Mammary epithelial cell (primary cell): ENCODE data around the gene L3MBTL4.

Experiments
- EZH2 ChIP-seq: IDR thresholded peaks from 2 replicates; pipeline ENCODE4 v1.6.1; 2012; ENCODE audit warnings: low read length, inconsistent platforms, borderline replicate concordance
- TF ChIP-seq, protein P1 (sequence below), 2 donors: IDR thresholded peaks in 1 of 2; conservative IDR thresholded peaks in 1 of 2; 2 replicates each; pipeline ENCODE4 v1.5.1; 2011 to 2012; ENCODE audit warnings: inconsistent platforms in 2 of 2, low read length in 2 of 2, mild to moderate bottlenecking in 2 of 2, control low read depth in 1 of 2, low read depth in 1 of 2; ENCODE audit not compliant: insufficient read depth in 1 of 2; ENCODE audit errors: extremely low read depth in 1 of 2

- TF ChIP-seq, protein P1, sequence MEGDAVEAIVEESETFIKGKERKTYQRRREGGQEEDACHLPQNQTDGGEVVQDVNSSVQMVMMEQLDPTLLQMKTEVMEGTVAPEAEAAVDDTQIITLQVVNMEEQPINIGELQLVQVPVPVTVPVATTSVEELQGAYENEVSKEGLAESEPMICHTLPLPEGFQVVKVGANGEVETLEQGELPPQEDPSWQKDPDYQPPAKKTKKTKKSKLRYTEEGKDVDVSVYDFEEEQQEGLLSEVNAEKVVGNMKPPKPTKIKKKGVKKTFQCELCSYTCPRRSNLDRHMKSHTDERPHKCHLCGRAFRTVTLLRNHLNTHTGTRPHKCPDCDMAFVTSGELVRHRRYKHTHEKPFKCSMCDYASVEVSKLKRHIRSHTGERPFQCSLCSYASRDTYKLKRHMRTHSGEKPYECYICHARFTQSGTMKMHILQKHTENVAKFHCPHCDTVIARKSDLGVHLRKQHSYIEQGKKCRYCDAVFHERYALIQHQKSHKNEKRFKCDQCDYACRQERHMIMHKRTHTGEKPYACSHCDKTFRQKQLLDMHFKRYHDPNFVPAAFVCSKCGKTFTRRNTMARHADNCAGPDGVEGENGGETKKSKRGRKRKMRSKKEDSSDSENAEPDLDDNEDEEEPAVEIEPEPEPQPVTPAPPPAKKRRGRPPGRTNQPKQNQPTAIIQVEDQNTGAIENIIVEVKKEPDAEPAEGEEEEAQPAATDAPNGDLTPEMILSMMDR (conservative IDR thresholded peaks at IDR 0.05 in 1 of 2, IDR thresholded peaks at IDR 0.05 in 1 of 2; ENCODE audit: extremely low read depth in 1 of 2, insufficient read depth in 1 of 2, low read depth in 1 of 2, low read length in 2 of 2): no peak
- no peak for TF ChIP-seq EZH2
These were observed 37.5 kb upstream of the L3MBTL4 start for GRCh38 chr18:6452194-6452593.
